ENCODE data around the gene ATOX1. TPM values are rescaled to one million over a fixed set of nuclear protein-coding genes. Genes with fewer than 3 reads are reported as not detected.

ATOX1 gene
- total and polyA plus RNA-seq, 2 of the 4 experiments (the other 2 are of a cell fraction): 56.3 to 360 TPM

GRCh38 chr5:151718153-151718552 is 40.3 kb downstream of the ATOX1 start:
- peak overlapping the region; percentile 7 for H2AK9ac ChIP-seq (replicated peaks; ENCODE audit: low read depth, low read length, poor library complexity)
- CTCF ChIA-PET: interaction anchor here (0.9 to 2.0 kb wide), 7 partner anchors 17 to 66 kb away, joined by 3 to 12 read pairs (median 4); no protein-coding TSS in a partner anchor
- no peaks in the 10 kb centered on the region for H3K36me3 ChIP-seq (ENCODE audit: control insufficient read depth, insufficient read depth, low read length)
- H2BK5ac ChIP-seq (ENCODE audit: low read depth, low read length, poor library complexity, severe bottlenecking): peak overlapping the region; percentile 96
- peak overlapping the region; percentile 27 for H2AFZ ChIP-seq (replicated peaks; ENCODE audit: low read length, poor library complexity)
- H3K4me1 ChIP-seq (ENCODE audit: control insufficient read depth, insufficient read depth, low read length): peaks cover 16% of the 10 kb centered on the region
- peaks cover 12% of the 10 kb centered on the region for H3K9me1 ChIP-seq (ENCODE audit: insufficient read depth, low read length)
- H3K23ac ChIP-seq (ENCODE audit: low read depth, low read length): peak overlapping the region; percentile 55
- H3K27me3 ChIP-seq (ENCODE audit: control insufficient read depth, insufficient read depth, low read length): no peaks in the 10 kb centered on the region
- dilution Hi-C loops (cut with HindIII; ENCODE audit: low sequenced_read_pairs, unreplicated experiment): no loop called here
- no peaks in the 10 kb centered on the region for H4K20me1 ChIP-seq (ENCODE audit: insufficient read depth, low read length)
- DNase-seq: peak; percentile 70
- peak; percentile 58 for ATAC-seq (ENCODE audit: low read depth)
- intact Hi-C loops (cut with micrococcal nuclease): loop anchor here (1.0 to 2.0 kb wide), 4 partner anchors 22 to 59 kb away; partner anchors contain the start of gene G3BP1
- H3K18ac ChIP-seq (ENCODE audit: low read depth, low read length): peak overlapping the region; percentile 82
- peak overlapping the region; percentile 91 for H3K4ac ChIP-seq (ENCODE audit: low read depth, low read length)
- peak overlapping the region; percentile 44; the same call in 1 of the 2 replicates for H3K9ac ChIP-seq (ENCODE audit: low read depth, low read length)
- BruUV-seq (replicated peaks): no TSS peak
- peak overlapping the region; percentile 71 for H2BK20ac ChIP-seq (ENCODE audit: low read depth, low read length)
- H2BK15ac ChIP-seq (ENCODE audit: low read depth, low read length): peak overlapping the region; percentile 84; the same call in 2 of the 3 replicates
- no peak overlapping the region; the same call in 1 of the 2 replicates for H3K4me3 ChIP-seq (ENCODE audit: insufficient read depth, low read depth, low read length)
- peak overlapping the region; percentile 74 for H4K5ac ChIP-seq (ENCODE audit: low read depth, low read length)
- peak overlapping the region; percentile 60; the same call in 1 of the 2 replicates for H2AK5ac ChIP-seq (ENCODE audit: low read depth, low read length)
- H3K79me1 ChIP-seq (ENCODE audit: low read depth in 1 of 2, low read length in 2 of 2): peaks cover 0 to 24% of the 10 kb centered on the region in 2 experiments; a peak in 2 of 4 replicates
- H3K4me2 ChIP-seq (ENCODE audit: low read depth, low read length): peak overlapping the region; percentile 82
- peak overlapping the region; percentile 12 to 74; a peak in 3 of 4 replicates for H4K8ac ChIP-seq (ENCODE audit: low read depth in 2 of 2, low read length in 2 of 2)
- peak overlapping the region; percentile 77 for H3K14ac ChIP-seq (replicated peaks; ENCODE audit: low read depth, low read length)
- TF ChIP-seq CHD1 (IDR thresholded peaks at IDR 0.05; ENCODE audit: low read depth, low read length) (no peak), POLR2A (IDR thresholded peaks at IDR 0.05; ENCODE audit: low read depth, low read length) (peak; percentile 67), CTCF (conservative IDR thresholded peaks at IDR 0.05; ENCODE audit: low read depth, low read length) (no peak)
- in situ Hi-C loops (cut with MboI; ENCODE audit: low sequenced_read_pairs): no loop called here
- H3K27ac ChIP-seq (ENCODE audit: insufficient read depth, low read length): peak overlapping the region; percentile 88; the same call in 1 of the 2 replicates
- POLR2A ChIA-PET (ENCODE audit: unreplicated experiment): interaction anchor here (0.6 to 2.3 kb wide), 9 partner anchors 9 to 60 kb away, joined by 3 to 20 read pairs (median 4); partner anchors contain the start of gene SPARC
- peak overlapping the region; percentile 86 for H2BK120ac ChIP-seq (ENCODE audit: low read depth, low read length)
- no peaks in the 10 kb centered on the region for H3K9me3 ChIP-seq (ENCODE audit: control insufficient read depth, insufficient read depth, low read length)
- peak overlapping the region; percentile 55 for H4K91ac ChIP-seq (ENCODE audit: insufficient read depth, low read depth, low read length)
- 40% methylated on average over 1 of the region's 2 CpGs; no CpG with 5 or more reads in 1 of the 2 experiments for WGBS, 2 experiments (ENCODE audit: extremely low coverage in 2 of 2, insufficient read length in 1 of 2)
- peak overlapping the region; percentile 25; the same call in 1 of the 2 replicates for H3K56ac ChIP-seq (ENCODE audit: extremely low read depth, insufficient read depth, low read length)

Measured in IMR-90 (cell line).